K562 (cell line): ENCODE data around the gene ALK. TPM values are rescaled to one million over a fixed set of nuclear protein-coding genes. Genes with fewer than 3 reads are reported as not detected.

Experiments used
- ATAC-seq: fragments of 200-7000 bp; cut with Tn5 transposase; 3 replicates; pipeline ENCODE4 v1.9.1; 2020; ENCODE audit warnings: moderate library complexity
- BruUV-seq: library from RNA; stranded (reverse); fragments of 400-500 nt; replicated peaks from 2 replicates; lab custom pipeline; 2021; lab: Mats Ljungman, UMichigan
- CTCF ChIA-PET: fragments of 300-600 bp; formaldehyde crosslinking; extraction: SDS; loops from one replicate; lab custom pipeline; 2021; ENCODE audit warnings: low intra/inter-chr PET ratio; lab: Yijun Ruan, JAX
- POLR2A ChIA-PET: fragments of 300-600, 350-650 bp; sonication (Branson Sonifier 250); formaldehyde crosslinking; extraction: SDS; loops from one replicate; lab custom pipeline; 2021; ENCODE audit warnings: antibody characterized with exemption, inconsistent platforms; lab: Yijun Ruan, JAX
- DNase-seq, 4 experiments: peaks; one replicate each; pipeline versions ENCODE4 v3.0.0 to v3.0.0-alpha.2; 2011 to 2018; ENCODE audit warnings: low spot score in 3 of 4, mixed read lengths in 3 of 4; ENCODE audit errors: extremely low read depth in 1 of 4
- FAIRE-seq: peaks from 2 replicates; lab custom pipeline; 2011; peaks lifted over from hg19 to GRCh38; lab: Jason Lieb, UNC
- H2AFZ ChIP-seq: 2 replicates; pipeline ENCODE4 v1.6.0; 2011; ENCODE audit warnings: low read depth, low read length, control low read depth, inconsistent platforms
- H3K27ac ChIP-seq: fragments of 200-600 bp; 3 replicates; pipeline ENCODE4 v1.8.0; 2011; ENCODE audit warnings: low read depth, mild to moderate bottlenecking, control low read depth, inconsistent platforms, low read length, moderate library complexity, mixed read lengths; ENCODE audit errors: extremely low read depth
- H3K27me3 ChIP-seq, 2 experiments: fragments of 300-600 bp in 1 of 2; 2 replicates in 1 of 2; 3 replicates in 1 of 2; pipeline versions ENCODE4 v1.6.0 to v1.8.0; 2011; ENCODE audit warnings: inconsistent platforms in 2 of 2, low read length in 2 of 2, mild to moderate bottlenecking in 1 of 2, mixed read lengths in 1 of 2, moderate library complexity in 1 of 2; ENCODE audit not compliant: control insufficient read depth in 2 of 2, insufficient read depth in 2 of 2
- H3K36me3 ChIP-seq: fragments of 300-600 bp; 3 replicates; pipeline ENCODE4 v1.8.0; 2011; ENCODE audit warnings: mild to moderate bottlenecking, low read length, inconsistent platforms; ENCODE audit not compliant: control insufficient read depth, insufficient read depth
- H3K4me1 ChIP-seq, 2 experiments: fragments of 200-600 bp in 1 of 2; replicated peaks in 1 of 2; 2 replicates in 1 of 2; 3 replicates in 1 of 2; pipeline versions ENCODE4 v1.5.1 to v1.8.0; 2011; ENCODE audit warnings: inconsistent platforms in 2 of 2, low read length in 2 of 2, mild to moderate bottlenecking in 1 of 2, mixed read lengths in 1 of 2, moderate library complexity in 1 of 2; ENCODE audit not compliant: control insufficient read depth in 2 of 2, insufficient read depth in 2 of 2
- H3K4me2 ChIP-seq: 2 replicates; pipeline ENCODE4 v1.6.1; 2011; ENCODE audit warnings: low read length, control low read depth, inconsistent platforms, mixed read lengths; ENCODE audit not compliant: insufficient read depth
- H3K4me3 ChIP-seq: fragments of 200-600 bp; sonication (generic), shearing (Covaris generic); 2 replicates; pipeline ENCODE4 v1.5.1; 2016; ENCODE audit warnings: control low read depth, inconsistent platforms
- H3K79me2 ChIP-seq: fragments of 200-600 bp; 3 replicates; pipeline ENCODE4 v1.8.0; 2011; ENCODE audit warnings: low read length, inconsistent platforms; ENCODE audit not compliant: control insufficient read depth, insufficient read depth
- H3K9ac ChIP-seq, 2 experiments: 2 replicates each; pipeline versions ENCODE4 v1.6.0 to v1.6.1; 2011; ENCODE audit warnings: low read depth in 2 of 2, low read length in 2 of 2, control low read depth in 1 of 2, inconsistent platforms in 1 of 2, mild to moderate bottlenecking in 1 of 2, mixed read lengths in 1 of 2; ENCODE audit not compliant: insufficient read depth in 1 of 2
- H3K9me1 ChIP-seq: one replicate; pipeline ENCODE4 v1.6.0; 2011; ENCODE audit warnings: inconsistent platforms, mild to moderate bottlenecking, low read length, moderate library complexity; ENCODE audit not compliant: control insufficient read depth, insufficient read depth
- H3K9me3 ChIP-seq: replicated peaks from 2 replicates; pipeline ENCODE4 v1.5.1; 2011; ENCODE audit warnings: low read depth, low read length, inconsistent platforms; ENCODE audit not compliant: control insufficient read depth, insufficient read depth
- H4K20me1 ChIP-seq: replicated peaks from 2 replicates; pipeline ENCODE4 v1.6.1; 2011; ENCODE audit warnings: low read length, inconsistent platforms, mixed read lengths; ENCODE audit not compliant: control insufficient read depth, insufficient read depth
- CHCHD3 ChIP-seq: fragments of 250-450 bp; sonication (Bioruptor Pico); IDR thresholded peaks from 2 replicates; pipeline ENCODE4 v2.1.2; 2022; ENCODE audit warnings: mild to moderate bottlenecking
- ETV6 ChIP-seq, 3 experiments: fragments of 150-350 bp in 1 of 3; sonication (generic) in 1 of 3; formaldehyde crosslinking in 1 of 3; IDR thresholded peaks; 2 replicates each; pipeline versions ENCODE4 v1.6.1 to v1.8.0; 2014 to 2022; ENCODE audit warnings: borderline replicate concordance in 2 of 3, low read depth in 2 of 3, antibody characterized with exemption in 1 of 3, low read length in 1 of 3, mild to moderate bottlenecking in 1 of 3, missing genetic modification reagents in 1 of 3
- HOMEZ ChIP-seq: fragments of 250-450 bp; sonication (Bioruptor Pico); IDR thresholded peaks from 2 replicates; pipeline ENCODE4 v1.4.0; 2020; ENCODE audit warnings: mild to moderate bottlenecking, moderate library complexity
- LCOR ChIP-seq: sonication (generic); formaldehyde crosslinking; IDR thresholded peaks from 2 replicates; pipeline ENCODE4 v1.8.0; 2022; ENCODE audit warnings: mild to moderate bottlenecking, missing genetic modification reagents
- MCM2 ChIP-seq: fragments of 450-650 bp; IDR thresholded peaks from 2 replicates; pipeline ENCODE4 v1.6.1; 2017; ENCODE audit warnings: low read depth, mild to moderate bottlenecking
- NFRKB ChIP-seq: fragments of 450-650 bp; IDR thresholded peaks from 2 replicates; pipeline ENCODE4 v1.6.1; 2016; ENCODE audit warnings: low read depth
- PRMT5 ChIP-seq: sonication (generic); formaldehyde crosslinking; IDR thresholded peaks from 2 replicates; pipeline ENCODE4 v1.5.0; 2020; ENCODE audit warnings: missing genetic modification reagents
- RBM39 ChIP-seq: fragments of 200-400 bp; formaldehyde crosslinking; optimal IDR thresholded peaks from 2 replicates; pipeline ENCODE3; 2018; ENCODE audit warnings: low read depth, low read length
- U2AF1 ChIP-seq: fragments of 200-400 bp; formaldehyde crosslinking; optimal IDR thresholded peaks from 2 replicates; pipeline ENCODE3; 2017; ENCODE audit warnings: mild to moderate bottlenecking, low read depth, low read length, moderate library complexity
- in situ Hi-C: fragments of 300-500 bp; cut with MboI; formaldehyde crosslinking; loops from 4 replicates; pipeline ENCODE4 v1.15.0; 2018; ENCODE audit warnings: inconsistent platforms, mixed read lengths
- intact Hi-C: fragments of 100-400 bp; cut with micrococcal nuclease; formaldehyde crosslinking; loops from 2 replicates; pipeline ENCODE4 v1.14.2; 2022
- polyA plus RNA-seq, 8 experiments: library from polyadenylated mRNA; depleted of rRNA in 4 of 8; stranded (reverse) in 5 of 8; unstranded in 3 of 8; fragments of >200 nt; fragmentation: Nextera tagmentation in 2 of 8; fragmentation: Illumina TruSeq in 1 of 8; extraction: Ambion mirVana in 2 of 8; extraction: Trizol in 1 of 8; gene quantifications; 2 replicates each; pipeline versions ENCODE4 v1.2.1 to v1.2.3, GENCODE V29; 2011 to 2014; ENCODE audit warnings: inconsistent platforms in 1 of 8, missing spikeins in 1 of 8
- total RNA-seq, 7 experiments: library from RNA; depleted of rRNA in 6 of 7; stranded (reverse); fragments of >200 nt in 6 of 7; fragmentation: Illumina TruSeq in 2 of 7; extraction: Trizol in 2 of 7; gene quantifications; 2 replicates each; pipeline versions ENCODE4 v1.2.1 to v1.2.3, GENCODE V29; 2011 to 2021; ENCODE audit warnings: low replicate concordance in 1 of 7
- TF ChIP-seq, protein P1 (sequence below): fragments of 450-650 bp; IDR thresholded peaks from 2 replicates; pipeline ENCODE4 v1.6.1; 2016; ENCODE audit warnings: mild to moderate bottlenecking

Gene ALK
- total and polyA plus RNA-seq, 9 of the 15 experiments (the other 6 are each of a cell fraction or from before 2014, with no cell fraction given), result not detected

DNA sequence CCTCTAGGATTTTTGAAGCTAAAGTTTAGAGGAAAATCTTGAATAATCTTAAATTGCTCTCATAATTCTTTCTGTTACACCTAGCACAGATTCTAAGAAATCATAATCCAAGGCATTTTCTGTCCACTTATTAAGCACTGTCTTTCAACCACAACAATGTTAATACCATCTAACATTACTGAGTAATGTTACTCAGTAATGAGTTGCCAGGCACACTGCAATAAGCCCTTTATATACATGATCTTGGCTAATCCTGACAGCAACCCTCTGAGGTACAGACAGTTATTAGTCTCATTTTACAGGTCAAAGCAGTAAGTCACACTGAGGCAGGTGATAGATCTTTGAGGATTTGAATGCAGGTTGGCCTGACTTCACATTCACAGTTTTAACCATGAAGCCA, 291.9 kb downstream of the ALK start:
- Histone ChIP-seq H3K27me3 (no peaks in the 10 kb centered on the region; a peak in 1 of 5 replicates), H4K20me1 (no peaks in the 10 kb centered on the region), H3K4me2 (no peak overlapping the region), H3K27ac (no peak overlapping the region), H2AFZ (no peak overlapping the region), H3K9me3 (no peaks in the 10 kb centered on the region)
- BruUV-seq, result no TSS peak
- CTCF ChIA-PET, result no interaction called here
- DNase-seq, result no peak
- in situ Hi-C loops, result no loop called here
- intact Hi-C loops, result no loop called here
- no peak for TF ChIP-seq NFRKB
- TF ChIP-seq LCOR, result no peak
- no peak for TF ChIP-seq PRMT5 (CRISPR knock-in tag)
- TF ChIP-seq, protein P1, sequence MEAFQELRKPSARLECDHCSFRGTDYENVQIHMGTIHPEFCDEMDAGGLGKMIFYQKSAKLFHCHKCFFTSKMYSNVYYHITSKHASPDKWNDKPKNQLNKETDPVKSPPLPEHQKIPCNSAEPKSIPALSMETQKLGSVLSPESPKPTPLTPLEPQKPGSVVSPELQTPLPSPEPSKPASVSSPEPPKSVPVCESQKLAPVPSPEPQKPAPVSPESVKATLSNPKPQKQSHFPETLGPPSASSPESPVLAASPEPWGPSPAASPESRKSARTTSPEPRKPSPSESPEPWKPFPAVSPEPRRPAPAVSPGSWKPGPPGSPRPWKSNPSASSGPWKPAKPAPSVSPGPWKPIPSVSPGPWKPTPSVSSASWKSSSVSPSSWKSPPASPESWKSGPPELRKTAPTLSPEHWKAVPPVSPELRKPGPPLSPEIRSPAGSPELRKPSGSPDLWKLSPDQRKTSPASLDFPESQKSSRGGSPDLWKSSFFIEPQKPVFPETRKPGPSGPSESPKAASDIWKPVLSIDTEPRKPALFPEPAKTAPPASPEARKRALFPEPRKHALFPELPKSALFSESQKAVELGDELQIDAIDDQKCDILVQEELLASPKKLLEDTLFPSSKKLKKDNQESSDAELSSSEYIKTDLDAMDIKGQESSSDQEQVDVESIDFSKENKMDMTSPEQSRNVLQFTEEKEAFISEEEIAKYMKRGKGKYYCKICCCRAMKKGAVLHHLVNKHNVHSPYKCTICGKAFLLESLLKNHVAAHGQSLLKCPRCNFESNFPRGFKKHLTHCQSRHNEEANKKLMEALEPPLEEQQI, result no peak
- TF ChIP-seq CHCHD3 (CRISPR knock-in tag), result no peak
- no peak for TF ChIP-seq MCM2
- no peak for TF ChIP-seq RBM39
- TF ChIP-seq U2AF1, result no peak
- TF ChIP-seq ETV6 (IDR thresholded peaks at IDR 0.05; ENCODE audit: borderline replicate concordance in 1 of 2, low read depth in 2 of 2, low read length in 1 of 2), result no peak
- no peak for TF ChIP-seq ETV6 (CRISPR knock-in tag; IDR thresholded peaks at IDR 0.05; ENCODE audit: borderline replicate concordance)
- TF ChIP-seq HOMEZ (CRISPR knock-in tag), result no peak
- TF ChIP-seq, all 486 proteins: peak for 0
- ATAC-seq, result no peak
- POLR2A ChIA-PET, result no interaction called here
- Histone ChIP-seq H3K4me1 (no peaks in the 10 kb centered on the region), H3K79me2 (no peaks in the 10 kb centered on the region), H3K9me1 (no peaks in the 10 kb centered on the region), H3K9ac (no peak overlapping the region), H3K36me3 (no peaks in the 10 kb centered on the region), H3K4me3 (no peak overlapping the region)
- FAIRE-seq, result no peak
